ENCODE measurements around the gene ASMTL. TPM values are rescaled to one million over a fixed set of nuclear protein-coding genes. Genes with fewer than 3 reads are reported as not detected.

Gene ASMTL
- total RNA-seq, 2 experiments from 2014 or later: 27.1 to 29.6 TPM

- ChIA-PET CTCF (no interaction called here), POLR2A (no interaction called here)
These were observed 97.3 kb downstream of the ASMTL start for GRCh38 chrX:1355131-1356046.

GRCh38 chrX:1354036-1355019, 98.4 kb downstream of the ASMTL start:
- ChIA-PET POLR2A (no interaction called here), CTCF (no interaction called here)

Other genes starting within 250 kb of the ASMTL start
- gene CRLF2, start 240.3 kb downstream of the ASMTL start, total RNA-seq: not detected
- gene CSF2RA, start 184.1 kb downstream of the ASMTL start, total RNA-seq: not detected
- not detected for gene IL3RA, start 116.1 kb downstream of the ASMTL start, total RNA-seq
- 100 to 1,000 TPM; 321 to 326 TPM for gene SLC25A6, start 60.8 kb downstream of the ASMTL start, total RNA-seq
- gene P2RY8, start 84.3 kb upstream of the ASMTL start, total RNA-seq: 10 to 100 TPM; 24.7 to 25.5 TPM
- gene AKAP17A, start 138.7 kb upstream of the ASMTL start, total RNA-seq: 10 to 100 TPM; 64.2 to 66.8 TPM
- 1 to 10 TPM; 2.9 to 3.3 TPM for gene ASMT, start 162.2 kb upstream of the ASMTL start, total RNA-seq

Measured in activated CD8-positive, alpha-beta memory T cell treated with anti-CD3 and anti-CD28 coated beads for 36 hours (primary cell).